ENCODE data around the gene CHD9.
"Not testable (repeated sequence)": the region's sequence is repeated elsewhere in the genome, so short reads cannot be mapped to it uniquely, and the experiment has no call there.

Gene CHD9

GRCh38 chr16:53024045-53024444, 30.7 kb upstream of the CHD9 start:
- no peak for DNase-seq
- no peak overlapping the region for H3K4me3 ChIP-seq (ENCODE audit: low read depth, low read length)
- no peaks in the 10 kb centered on the region for H3K9me3 ChIP-seq
- H3K4me1 ChIP-seq: no peaks in the 10 kb centered on the region
- no peaks in the 10 kb centered on the region for H3K27me3 ChIP-seq
- H3K36me3 ChIP-seq: no peaks in the 10 kb centered on the region
- TF ChIP-seq CTCF (IDR thresholded peaks at IDR 0.05; ENCODE audit: low read depth, low read length): no peak

GRCh38 chr16:53029971-53030370, 24.8 kb upstream of the CHD9 start:
- H3K36me3 ChIP-seq: no peaks in the 10 kb centered on the region
- no peak for TF ChIP-seq CTCF (IDR thresholded peaks at IDR 0.05; ENCODE audit: low read depth, low read length)
- no peak overlapping the region for H3K4me3 ChIP-seq (ENCODE audit: low read depth, low read length)
- H3K4me1 ChIP-seq: no peaks in the 10 kb centered on the region
- no peaks in the 10 kb centered on the region for H3K9me3 ChIP-seq
- H3K27me3 ChIP-seq: no peaks in the 10 kb centered on the region
- no peak for DNase-seq

GRCh38 chr16:53031323-53031942, 23.4 kb upstream of the CHD9 start:
- Histone ChIP-seq H3K27me3 (no peaks in the 10 kb centered on the region), H3K36me3 (no peaks in the 10 kb centered on the region), H3K4me3 (ENCODE audit: low read depth, low read length) (no peak overlapping the region), H3K9me3 (no peaks in the 10 kb centered on the region), H3K4me1 (no peaks in the 10 kb centered on the region)
- TF ChIP-seq CTCF (IDR thresholded peaks at IDR 0.05; ENCODE audit: low read depth, low read length): no peak
- no peak for DNase-seq

- no peaks in the 10 kb centered on the region for H3K4me1 ChIP-seq
- H3K27me3 ChIP-seq: no peaks in the 10 kb centered on the region
- H3K9me3 ChIP-seq: no peaks in the 10 kb centered on the region
- H3K4me3 ChIP-seq (ENCODE audit: low read depth, low read length): no peak overlapping the region
- no peak for TF ChIP-seq CTCF (IDR thresholded peaks at IDR 0.05; ENCODE audit: low read depth, low read length)
- DNase-seq: no peak
- H3K36me3 ChIP-seq: no peaks in the 10 kb centered on the region
Measured at GRCh38 chr16:53034306-53034705, 20.5 kb upstream of the CHD9 start.

DNA sequence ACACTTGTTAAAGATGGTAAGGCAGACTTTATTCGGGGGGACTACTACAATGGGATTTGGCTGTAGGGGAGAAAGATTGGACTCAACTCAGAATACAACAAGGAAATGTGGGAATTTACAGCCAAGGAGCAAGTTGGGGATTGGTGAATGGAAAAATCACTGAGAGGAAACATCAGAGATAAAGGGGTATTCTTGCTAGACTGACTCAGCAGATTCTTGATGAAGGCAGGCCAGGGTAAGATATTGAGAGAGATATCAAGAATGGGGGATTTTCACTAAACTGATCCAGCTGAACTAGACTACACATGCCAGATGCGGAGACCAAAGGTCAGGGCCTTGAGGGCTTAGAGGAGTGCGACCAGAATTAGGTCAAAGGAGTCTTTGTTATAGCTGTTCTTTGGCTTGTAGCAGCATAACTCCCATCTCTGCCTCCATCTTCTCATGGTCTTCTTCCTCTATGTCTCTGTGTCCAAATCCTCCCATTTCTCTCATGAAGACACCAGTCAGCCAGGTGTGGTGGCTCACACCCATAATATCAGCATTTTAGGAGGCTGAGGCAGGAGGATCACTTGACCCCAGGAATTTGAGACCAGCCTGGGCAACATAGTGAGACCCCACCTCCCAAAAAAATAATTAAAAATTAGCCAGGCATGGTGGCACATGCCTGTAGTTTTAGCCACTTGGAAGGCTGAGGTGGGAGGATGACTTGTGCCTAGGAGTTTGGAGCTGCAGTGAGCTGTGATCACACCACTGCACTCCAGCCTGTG, 19.4 kb upstream of the CHD9 start:
- no peaks in the 10 kb centered on the region for H3K27me3 ChIP-seq
- H3K4me3 ChIP-seq (ENCODE audit: low read depth, low read length): no peak overlapping the region
- no peaks in the 10 kb centered on the region for H3K36me3 ChIP-seq
- H3K4me1 ChIP-seq: no peaks in the 10 kb centered on the region
- DNase-seq: no peak
- TF ChIP-seq CTCF (IDR thresholded peaks at IDR 0.05; ENCODE audit: low read depth, low read length): no peak
- no peaks in the 10 kb centered on the region for H3K9me3 ChIP-seq

DNA sequence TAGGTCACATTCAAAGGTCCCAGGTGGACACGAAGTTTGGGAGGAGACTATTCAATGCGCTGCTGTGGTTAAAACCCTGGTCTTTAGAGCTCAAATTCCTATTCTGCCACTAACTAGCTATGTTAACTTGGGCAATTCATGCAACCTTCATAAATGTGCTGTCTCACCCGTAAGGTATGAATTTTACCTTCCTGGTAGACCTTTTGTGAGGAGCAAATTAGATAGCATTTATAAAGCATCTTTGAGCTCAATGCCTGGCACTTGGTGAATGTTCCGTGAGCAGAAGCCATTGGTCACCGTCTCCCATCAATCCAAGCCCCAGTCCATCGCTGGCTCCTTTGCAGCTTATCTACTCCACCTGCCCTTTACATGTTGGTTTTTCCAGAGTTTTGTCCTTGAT, 18.7 kb upstream of the CHD9 start:
- DNase-seq: no peak
- Histone ChIP-seq H3K27me3 (no peaks in the 10 kb centered on the region), H3K9me3 (no peaks in the 10 kb centered on the region), H3K4me3 (ENCODE audit: low read depth, low read length) (no peak overlapping the region), H3K36me3 (no peaks in the 10 kb centered on the region), H3K4me1 (no peaks in the 10 kb centered on the region)
- no peak for TF ChIP-seq CTCF (IDR thresholded peaks at IDR 0.05; ENCODE audit: low read depth, low read length)

DNA sequence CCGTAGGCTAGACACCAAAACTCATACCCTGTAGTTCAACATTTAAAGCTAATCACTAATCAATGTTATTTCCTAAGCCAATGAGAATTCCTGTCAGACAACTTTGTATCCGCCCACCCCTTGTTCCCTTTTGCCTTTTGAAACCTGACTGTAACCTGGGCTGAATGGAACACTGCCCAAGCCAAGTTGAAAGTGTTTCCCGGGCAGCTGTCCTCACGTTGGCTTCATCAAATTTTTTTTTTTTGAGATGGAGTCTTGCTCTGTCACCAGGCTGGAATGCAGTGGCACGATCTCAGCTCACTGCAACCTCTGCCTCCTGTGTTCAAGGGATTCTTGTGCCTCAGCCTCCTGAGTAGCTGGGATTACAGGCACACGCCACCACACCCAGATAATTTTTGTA, 18.1 kb upstream of the CHD9 start:
- not testable (repeated sequence) for H3K4me1 ChIP-seq; H3K36me3 ChIP-seq; DNase-seq; H3K27me3 ChIP-seq; H3K9me3 ChIP-seq; H3K4me3 ChIP-seq (ENCODE audit: low read depth, low read length)
